ENCODE data around the gene EPB41. TPM values are rescaled to one million over a fixed set of nuclear protein-coding genes. Genes with fewer than 3 reads are reported as not detected.

EPB41 gene
- total and polyA plus RNA-seq, 2 donors (not counting 3 experiments of a cell fraction or from before 2014, with no cell fraction given): 22.3 to 45.7 TPM

GRCh38 chr1:28878796-28879195 is 35.6 kb upstream of the EPB41 start:
- no peak overlapping the region for H3K27ac ChIP-seq (ENCODE audit: insufficient read depth, low read depth, low read length)
- intact Hi-C loops (cut with micrococcal nuclease) (no loop called here), dilution Hi-C loops (cut with MboI; ENCODE audit: extremely low pct_ligation_motif_present, low sequenced_read_pairs) (no loop called here)
- H2AFZ ChIP-seq (ENCODE audit: low read depth, low read length): no peak overlapping the region
- DNase-seq (ENCODE audit: low read depth, low spot score): no peak
- H3K27me3 ChIP-seq (ENCODE audit: control insufficient read depth in 2 of 2, insufficient read depth in 2 of 2, low read length in 2 of 2): no peaks in the 10 kb centered on the region
- H3K9me1 ChIP-seq (replicated peaks; ENCODE audit: control insufficient read depth, extremely low read depth, insufficient read depth, low read length): no peaks in the 10 kb centered on the region
- no peaks in the 10 kb centered on the region for H3K9me3 ChIP-seq (replicated peaks; ENCODE audit: control insufficient read depth, insufficient read depth, low read length)
- H3K4me2 ChIP-seq (ENCODE audit: insufficient read depth, low read length): no peak overlapping the region
- no peaks in the 10 kb centered on the region for H4K20me1 ChIP-seq (replicated peaks; ENCODE audit: control insufficient read depth, extremely low read depth, insufficient read depth, low read length)
- no peak overlapping the region for H3K9ac ChIP-seq (replicated peaks; ENCODE audit: extremely low read depth, insufficient read depth, low read length)
- no peak overlapping the region for H3K4me3 ChIP-seq (replicated peaks in 1 of 3; ENCODE audit: insufficient read depth in 1 of 3, low read depth in 1 of 3, low read length in 3 of 3)
- H3K4me1 ChIP-seq (ENCODE audit: control insufficient read depth, extremely low read depth, insufficient read depth, low read length): peaks cover 7% of the 10 kb centered on the region
- TF ChIP-seq FOS (IDR thresholded peaks at IDR 0.05; ENCODE audit: borderline replicate concordance, insufficient read depth, low read length) (no peak), GATA2 (IDR thresholded peaks at IDR 0.05; ENCODE audit: insufficient read depth, insufficient read length, low read depth, low read length) (no peak), JUN (IDR thresholded peaks at IDR 0.05; ENCODE audit: borderline replicate concordance, insufficient read depth, insufficient read length, low read depth) (no peak), EZH2 (IDR thresholded peaks at IDR 0.05; ENCODE audit: borderline replicate concordance, low read depth, low read length, severe bottlenecking) (no peak)
- TF ChIP-seq, protein P1, sequence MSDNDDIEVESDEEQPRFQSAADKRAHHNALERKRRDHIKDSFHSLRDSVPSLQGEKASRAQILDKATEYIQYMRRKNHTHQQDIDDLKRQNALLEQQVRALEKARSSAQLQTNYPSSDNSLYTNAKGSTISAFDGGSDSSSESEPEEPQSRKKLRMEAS (IDR thresholded peaks at IDR 0.05; ENCODE audit: insufficient read depth, insufficient read length): no peak
- POLR2A ChIA-PET: interaction anchor here (1.6 kb wide), 1 partner anchor 236 kb away, joined by 3 read pairs; the partner anchor contains the start of gene TAF12
- H3K36me3 ChIP-seq (ENCODE audit: control insufficient read depth in 2 of 2, extremely low read depth in 1 of 2, insufficient read depth in 2 of 2, low read length in 2 of 2): no peaks in the 10 kb centered on the region
- no peaks in the 10 kb centered on the region for H3K79me2 ChIP-seq (ENCODE audit: control insufficient read depth, insufficient read depth, low read length)
- CTCF ChIA-PET: interaction anchor here (2.4 to 7.8 kb wide), 5 partner anchors 11 to 1829 kb away, joined by 8 to 389 read pairs (median 47); no protein-coding TSS in a partner anchor
- no TSS peak for BruUV-seq (replicated peaks)
- FAIRE-seq: no peak

GRCh38 chr1:28882009-28882628 is 32.2 kb upstream of the EPB41 start:
- Histone ChIP-seq H3K4me3 (replicated peaks in 1 of 3; ENCODE audit: insufficient read depth in 1 of 3, low read depth in 1 of 3, low read length in 3 of 3) (no peak overlapping the region), H3K27me3 (ENCODE audit: control insufficient read depth in 2 of 2, insufficient read depth in 2 of 2, low read length in 2 of 2) (no peaks in the 10 kb centered on the region), H3K79me2 (ENCODE audit: control insufficient read depth, insufficient read depth, low read length) (no peaks in the 10 kb centered on the region), H3K27ac (ENCODE audit: insufficient read depth, low read depth, low read length) (no peak overlapping the region), H3K36me3 (ENCODE audit: control insufficient read depth in 2 of 2, extremely low read depth in 1 of 2, insufficient read depth in 2 of 2, low read length in 2 of 2) (no peaks in the 10 kb centered on the region), H3K9ac (replicated peaks; ENCODE audit: extremely low read depth, insufficient read depth, low read length) (no peak overlapping the region), H4K20me1 (replicated peaks; ENCODE audit: control insufficient read depth, extremely low read depth, insufficient read depth, low read length) (no peaks in the 10 kb centered on the region), H3K4me1 (ENCODE audit: control insufficient read depth, extremely low read depth, insufficient read depth, low read length) (peaks cover 20% of the 10 kb centered on the region), H3K4me2 (ENCODE audit: insufficient read depth, low read length) (no peak overlapping the region), H2AFZ (ENCODE audit: low read depth, low read length) (peak overlapping the region; percentile 83), H3K9me1 (replicated peaks; ENCODE audit: control insufficient read depth, extremely low read depth, insufficient read depth, low read length) (no peaks in the 10 kb centered on the region), H3K9me3 (replicated peaks; ENCODE audit: control insufficient read depth, insufficient read depth, low read length) (no peaks in the 10 kb centered on the region)
- dilution Hi-C loops (cut with MboI; ENCODE audit: extremely low pct_ligation_motif_present, low sequenced_read_pairs): no loop called here
- FAIRE-seq: peak; percentile 96
- peak; percentile 84 for DNase-seq (ENCODE audit: low read depth, low spot score)
- ChIA-PET CTCF (interaction anchor here (0.6 to 7.6 kb wide), 59 partner anchors 9 to 1826 kb away, joined by 3 to 389 read pairs (median 4); partner anchors contain the start of genes EPB41, GMEB1, SRSF4 and TAF12), POLR2A (interaction anchor here (0.6 kb wide), 1 partner anchor 210 kb away, joined by 3 read pairs; no protein-coding TSS in a partner anchor)
- intact Hi-C loops (cut with micrococcal nuclease): loop anchor here (1.0 kb wide), 5 partner anchors 151 to 1826 kb away; no protein-coding TSS in a partner anchor
- no TSS peak for BruUV-seq (replicated peaks)
- TF ChIP-seq, protein P2, sequence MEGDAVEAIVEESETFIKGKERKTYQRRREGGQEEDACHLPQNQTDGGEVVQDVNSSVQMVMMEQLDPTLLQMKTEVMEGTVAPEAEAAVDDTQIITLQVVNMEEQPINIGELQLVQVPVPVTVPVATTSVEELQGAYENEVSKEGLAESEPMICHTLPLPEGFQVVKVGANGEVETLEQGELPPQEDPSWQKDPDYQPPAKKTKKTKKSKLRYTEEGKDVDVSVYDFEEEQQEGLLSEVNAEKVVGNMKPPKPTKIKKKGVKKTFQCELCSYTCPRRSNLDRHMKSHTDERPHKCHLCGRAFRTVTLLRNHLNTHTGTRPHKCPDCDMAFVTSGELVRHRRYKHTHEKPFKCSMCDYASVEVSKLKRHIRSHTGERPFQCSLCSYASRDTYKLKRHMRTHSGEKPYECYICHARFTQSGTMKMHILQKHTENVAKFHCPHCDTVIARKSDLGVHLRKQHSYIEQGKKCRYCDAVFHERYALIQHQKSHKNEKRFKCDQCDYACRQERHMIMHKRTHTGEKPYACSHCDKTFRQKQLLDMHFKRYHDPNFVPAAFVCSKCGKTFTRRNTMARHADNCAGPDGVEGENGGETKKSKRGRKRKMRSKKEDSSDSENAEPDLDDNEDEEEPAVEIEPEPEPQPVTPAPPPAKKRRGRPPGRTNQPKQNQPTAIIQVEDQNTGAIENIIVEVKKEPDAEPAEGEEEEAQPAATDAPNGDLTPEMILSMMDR (IDR thresholded peaks at IDR 0.05; ENCODE audit: extremely low read depth in 1 of 2, insufficient read depth in 1 of 2, low read depth in 1 of 2, low read length in 2 of 2): peak; percentile 86 to 92
- no peak for TF ChIP-seq POLR2A (IDR thresholded peaks at IDR 0.05; ENCODE audit: low read depth, low read length)

All from endothelial cell of umbilical vein (primary cell).